GM21786 (cell line): ENCODE measurements around the gene SLC16A11.
"Not testable (repeated sequence)": the region's sequence is repeated elsewhere in the genome, so short reads cannot be mapped to it uniquely, and the experiment has no call there.

Source experiments
- ATAC-seq: cut with Tn5 transposase; IDR thresholded peaks from one replicate; pipeline ENCODE4 v1.9.1; 2021; ENCODE audit not compliant: unreplicated experiment

The SLC16A11 gene

GRCh38 chr17:7043497-7044198 is at the start of gene SLC16A11:
Gene SLC16A11, minus strand, starts transcription at chr17:7044092. Its CDS starts 579 bp downstream, at chr17:7043513.
- no peak for ATAC-seq

- ATAC-seq, result not testable (repeated sequence)
Observed at GRCh38 chr17:7091311-7092005, 47.6 kb upstream of the SLC16A11 start.

DNA sequence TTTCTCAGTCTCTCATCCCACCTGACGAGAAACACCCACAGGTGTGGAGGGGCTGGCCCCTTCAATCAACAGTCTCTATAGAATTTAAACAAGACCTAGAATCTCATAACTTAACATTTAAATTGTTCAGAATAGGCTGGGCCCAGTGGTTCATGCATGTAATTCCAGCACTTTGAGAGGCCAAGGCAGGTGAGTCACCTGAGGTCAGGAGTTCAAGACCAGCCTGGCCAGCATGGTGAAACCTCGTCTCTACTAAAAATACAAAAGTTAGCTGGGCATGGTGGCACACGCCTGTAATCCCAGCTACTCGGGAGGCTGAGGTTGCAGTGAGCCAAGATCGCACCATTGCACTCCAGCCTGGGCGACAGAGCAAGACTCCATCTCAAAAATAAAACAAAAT is 45.7 kb upstream of the SLC16A11 start:
- not testable (repeated sequence) for ATAC-seq

DNA sequence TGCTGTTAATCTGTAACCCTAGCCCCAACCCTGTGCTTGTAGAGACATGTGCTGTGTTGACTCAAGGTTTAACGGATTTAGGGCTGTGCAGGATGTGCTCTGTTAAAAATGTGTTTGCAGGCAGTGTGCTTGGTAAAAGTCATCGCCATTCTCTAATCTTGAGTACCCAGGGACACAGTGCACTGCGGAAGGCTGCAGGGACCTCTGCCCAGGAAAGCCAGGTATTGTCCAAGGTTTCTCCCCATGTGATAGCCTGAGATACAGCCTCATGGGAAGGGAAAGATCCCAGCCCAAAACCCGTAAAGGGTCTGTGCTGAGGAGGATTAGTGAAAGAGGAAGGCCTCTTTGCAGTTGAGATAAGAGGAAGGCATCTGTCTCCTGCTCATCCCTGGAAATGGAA is 44.5 kb upstream of the SLC16A11 start:
- not testable (repeated sequence) for ATAC-seq

GRCh38 chr17:7084088-7084487 is 40.2 kb upstream of the SLC16A11 start:
- no peak for ATAC-seq

GRCh38 chr17:7083592-7083991 is 39.7 kb upstream of the SLC16A11 start:
- no peak for ATAC-seq

DNA sequence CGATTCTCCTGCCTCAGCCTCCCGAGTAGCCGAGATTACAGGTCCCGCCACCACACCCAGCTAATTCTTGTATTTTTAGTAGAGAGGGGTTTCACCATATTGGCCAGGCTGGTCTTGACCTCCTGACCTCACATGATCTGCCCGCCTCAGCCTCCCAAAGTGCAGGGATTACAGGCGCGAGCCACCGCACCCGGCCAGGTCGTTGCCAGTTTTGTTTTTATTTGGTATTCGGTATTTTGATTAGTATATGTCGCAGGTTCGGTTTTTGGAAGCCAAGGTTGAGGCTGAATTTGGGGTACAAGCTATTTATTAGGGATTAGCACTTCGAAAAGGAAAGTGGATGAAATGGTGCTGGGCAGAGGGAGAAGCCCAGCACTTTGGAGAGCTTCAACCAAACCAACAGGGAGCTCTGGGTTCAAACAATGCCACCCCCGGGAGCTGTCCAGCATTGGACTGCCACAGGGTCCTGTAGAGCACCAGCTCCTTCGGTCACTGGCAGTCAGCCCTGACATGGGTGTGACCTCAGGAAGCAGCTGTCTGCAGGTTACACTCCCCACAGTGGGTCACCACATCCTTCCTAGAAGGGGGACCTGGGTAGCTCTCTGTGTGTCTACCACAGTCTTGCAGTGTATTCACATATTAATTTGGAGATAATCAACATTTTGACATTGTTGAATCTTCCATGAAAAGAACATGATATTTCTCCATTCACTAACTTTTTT is 37.6 kb upstream of the SLC16A11 start:
- ATAC-seq, result no peak

DNA sequence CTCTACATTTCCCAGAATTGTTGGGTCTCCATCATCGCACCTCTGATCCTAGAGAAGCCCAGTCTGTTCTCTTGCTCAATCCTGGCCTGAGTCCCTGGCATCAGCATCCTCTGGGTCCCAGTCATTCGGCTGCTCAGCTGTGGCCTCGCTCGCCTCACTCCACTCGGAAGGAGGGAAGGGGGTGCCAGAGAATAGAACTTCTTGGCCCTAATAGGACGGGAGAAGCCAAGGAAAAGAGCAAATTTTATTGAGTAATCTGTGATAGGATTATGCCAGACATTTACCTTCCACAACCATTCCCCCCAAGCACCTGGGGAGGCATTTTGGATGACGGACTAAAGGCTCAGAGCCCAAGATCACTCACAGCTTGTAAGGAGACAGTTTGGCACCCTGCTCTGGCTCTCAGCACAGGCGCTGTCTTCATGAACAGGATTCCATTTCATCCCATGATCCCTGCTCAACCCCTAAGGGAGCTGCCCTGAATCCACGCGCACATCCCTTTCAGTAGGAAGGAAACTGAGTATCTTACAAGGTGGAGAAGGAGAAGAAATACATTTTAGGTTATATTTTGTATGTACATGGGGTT is 36.7 kb upstream of the SLC16A11 start:
- no peak for ATAC-seq

DNA sequence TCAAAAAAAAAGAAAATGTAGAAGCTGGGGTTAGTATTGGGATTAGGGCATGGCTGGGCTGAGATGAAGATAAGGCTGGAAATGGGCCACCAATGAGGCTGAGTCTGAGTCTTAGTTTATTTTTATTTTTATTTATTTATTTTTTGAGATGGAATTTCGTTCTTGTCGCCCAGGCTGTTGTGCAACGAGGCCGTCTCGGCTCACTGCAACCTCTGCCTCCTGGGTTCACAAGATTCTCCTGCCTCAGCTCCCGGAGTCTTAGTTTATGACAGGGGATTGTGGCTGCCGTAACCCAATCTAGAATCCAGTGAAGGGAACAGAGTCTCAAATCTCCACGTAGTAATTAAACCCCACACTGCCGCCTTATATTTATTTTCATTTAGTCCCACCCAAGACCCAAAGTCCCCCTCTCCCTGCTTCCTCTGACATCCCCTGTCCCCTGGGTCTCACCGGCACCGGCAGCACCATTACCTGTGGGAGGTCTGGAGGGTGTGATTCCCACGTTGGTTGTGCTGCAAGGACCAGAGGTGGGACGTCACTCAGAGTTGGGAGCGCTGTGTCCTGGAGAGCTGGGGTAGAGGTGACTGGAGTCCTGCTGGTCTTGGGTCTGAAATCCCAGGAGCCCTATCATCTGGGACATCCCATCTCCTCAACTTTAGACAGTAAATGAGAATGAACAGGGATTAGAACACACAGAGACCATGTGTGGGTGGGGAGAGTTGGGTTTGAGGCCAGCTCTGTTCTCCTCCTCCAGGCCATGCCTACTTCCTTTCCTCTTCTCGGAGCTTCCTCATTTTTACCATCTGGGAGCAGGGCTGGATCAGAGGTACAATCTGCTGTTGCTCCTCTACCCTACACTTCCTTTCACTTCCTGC is 35.9 kb upstream of the SLC16A11 start, which contains the start of gene CLEC10A:
Gene CLEC10A (minus strand): TSS at position 671 of the 875 bp plus-strand sequence. CDS start 1,439 bp downstream, outside the sequence.
- ATAC-seq, result no peak

GRCh38 chr17:7078711-7079110 is 34.8 kb upstream of the SLC16A11 start:
- no peak for ATAC-seq

DNA sequence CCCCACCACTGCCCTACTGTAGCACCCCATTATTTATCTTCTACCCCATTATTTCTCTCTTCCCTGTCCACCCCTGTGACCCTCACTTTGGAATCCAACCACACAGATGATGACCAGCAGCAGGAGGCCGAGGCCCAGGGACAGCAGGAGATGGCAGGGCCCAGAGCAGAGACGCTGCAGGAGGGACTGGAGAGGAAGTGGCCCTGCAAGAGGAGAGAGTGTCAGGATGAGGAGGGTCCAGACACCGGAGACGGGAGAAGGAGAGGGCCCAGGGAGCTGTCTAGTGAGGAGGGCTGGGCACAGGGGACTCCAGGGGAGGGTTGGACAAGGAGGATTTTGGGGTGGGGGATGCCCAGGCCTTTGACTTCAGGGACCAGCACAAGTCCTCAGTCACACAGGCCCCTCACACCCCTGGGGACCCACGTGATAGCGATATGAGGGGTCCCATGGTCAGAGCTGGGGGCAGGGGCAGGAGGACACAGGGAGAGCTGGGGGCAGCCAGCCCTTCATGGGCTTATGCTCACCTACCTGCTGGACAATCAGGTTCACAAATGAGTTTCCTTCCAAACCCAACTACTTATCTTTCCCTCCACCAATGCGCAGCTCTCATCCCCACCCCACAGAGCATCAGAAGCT is 34.1 kb upstream of the SLC16A11 start:
- ATAC-seq, result no peak

GRCh38 chr17:7074931-7075330 is 31.0 kb upstream of the SLC16A11 start:
- no peak for ATAC-seq

GRCh38 chr17:7072406-7072805 is 28.5 kb upstream of the SLC16A11 start:
- no peak for ATAC-seq

- no peak for ATAC-seq
Observed at GRCh38 chr17:7070712-7071111, 26.8 kb upstream of the SLC16A11 start.

DNA sequence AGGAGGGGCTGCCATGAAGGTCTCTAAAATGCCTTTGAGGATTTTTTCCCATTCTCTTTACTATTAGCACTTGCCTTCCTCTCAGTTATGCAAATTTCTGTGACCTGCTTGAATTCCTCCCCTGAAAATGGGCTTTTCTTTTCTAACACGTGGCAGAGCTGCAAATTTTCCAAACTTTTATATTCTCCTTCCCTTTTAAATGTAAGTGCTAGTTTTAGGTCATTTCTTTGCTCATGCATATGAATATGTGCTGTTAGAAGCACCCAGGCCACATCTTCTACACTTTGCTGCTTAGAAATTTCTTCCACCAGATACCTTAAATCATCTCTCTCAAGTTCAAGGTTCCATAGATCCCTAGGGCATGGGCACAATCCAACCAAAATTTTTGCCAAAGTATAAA is 24.4 kb upstream of the SLC16A11 start:
- no peak for ATAC-seq

DNA sequence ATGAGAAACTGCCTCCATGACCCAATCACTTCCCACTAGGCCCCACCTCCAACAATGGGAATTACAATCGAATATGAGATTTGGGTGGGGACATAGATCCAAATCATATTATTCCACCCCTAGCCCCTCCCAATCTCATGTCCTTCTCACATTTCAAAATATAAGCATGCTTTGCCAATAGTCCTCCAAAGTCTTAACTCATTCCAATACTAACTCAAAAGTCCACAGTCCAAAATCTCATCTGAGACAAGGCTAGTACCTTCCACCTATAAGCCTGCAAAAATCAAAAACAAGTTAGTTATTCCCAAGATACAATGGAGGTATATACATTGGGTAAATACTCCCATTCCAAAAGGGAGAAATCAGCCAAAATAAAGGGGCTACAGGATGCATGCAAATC is 23.3 kb upstream of the SLC16A11 start:
- no peak for ATAC-seq

DNA sequence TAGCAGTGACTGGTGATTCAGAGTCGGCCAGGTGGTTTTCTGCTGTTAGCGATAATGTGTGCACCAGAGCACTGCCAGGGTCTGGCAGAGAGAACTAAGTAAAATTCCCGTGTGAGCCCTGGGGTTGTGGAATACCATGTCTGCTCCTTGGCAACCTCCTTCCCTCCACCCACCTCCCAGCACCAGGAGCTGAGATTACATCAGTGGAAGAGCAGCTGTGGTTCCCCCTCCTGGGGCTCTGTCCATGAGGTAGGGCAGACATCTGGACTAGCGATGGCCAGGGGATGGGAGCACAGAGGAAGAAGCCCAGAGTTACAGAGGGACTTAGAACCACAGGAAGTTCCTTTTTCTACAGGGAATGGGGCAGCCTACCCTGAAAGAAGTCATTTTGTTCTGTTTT is 20.4 kb upstream of the SLC16A11 start:
- ATAC-seq, result no peak

DNA sequence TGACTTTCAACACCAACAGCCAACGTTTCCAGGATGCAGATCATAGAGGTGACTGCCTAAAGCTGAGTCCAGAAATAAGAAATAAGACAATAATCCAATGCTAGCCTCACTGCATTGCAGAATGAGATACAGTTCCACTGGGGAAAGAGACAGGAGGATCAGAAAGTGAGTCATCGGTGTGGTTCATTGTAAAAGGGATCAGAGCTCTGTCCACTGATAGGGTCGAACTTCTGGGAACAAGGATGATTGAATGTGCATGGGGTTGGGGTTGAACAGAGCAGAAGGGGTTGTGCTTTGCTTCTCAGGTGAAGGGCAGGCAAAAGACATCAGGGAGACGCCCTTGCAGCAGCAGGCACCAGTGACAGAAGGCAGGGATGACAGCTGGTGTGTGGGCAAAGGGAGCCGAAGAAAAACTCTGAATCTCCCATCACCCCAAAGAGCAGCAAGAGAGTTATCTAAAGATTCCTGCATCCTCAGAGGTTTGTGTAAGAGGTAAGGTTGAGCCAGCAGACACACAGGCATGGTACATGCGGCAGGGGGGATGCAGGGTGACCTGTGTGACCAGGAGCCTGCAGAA is 19.7 kb upstream of the SLC16A11 start:
- ATAC-seq, result no peak

DNA sequence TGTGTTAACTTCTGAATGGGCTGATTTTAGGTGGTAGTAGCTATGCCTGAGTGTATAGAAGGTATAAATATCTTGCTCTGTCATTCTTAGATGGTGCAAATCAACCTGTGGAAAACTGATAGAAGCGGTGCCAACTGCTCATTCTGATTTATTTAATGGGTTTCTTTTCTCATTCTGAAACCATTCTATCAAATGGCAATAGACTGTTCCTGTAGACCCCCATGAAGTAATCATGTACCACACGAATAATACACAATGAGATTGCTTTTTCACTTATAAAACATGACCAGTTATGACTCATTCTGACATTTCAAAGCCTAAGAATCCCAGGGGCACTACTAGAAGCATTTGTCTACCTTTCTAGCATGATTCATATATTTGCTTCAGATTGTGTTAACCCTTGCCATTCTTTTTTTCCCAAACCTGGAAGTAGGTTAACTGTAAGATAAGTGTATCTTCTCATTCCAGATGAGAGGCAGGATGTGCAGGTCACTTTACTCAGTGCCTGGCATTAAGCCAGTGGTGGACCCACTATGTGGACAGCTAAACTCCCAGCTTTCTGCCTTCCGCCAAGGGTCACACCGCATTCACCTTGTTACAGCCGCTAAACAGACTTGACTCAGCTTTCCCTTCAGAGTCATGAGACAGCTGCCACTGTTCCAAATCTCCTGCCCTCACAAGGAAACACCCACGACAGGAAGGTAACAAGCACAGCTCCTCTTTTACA is 16.4 kb upstream of the SLC16A11 start:
- no peak for ATAC-seq
